ENCODE measurements around the gene CLCNKA.
A peak's percentile ranks its signal among the peaks of the same experiment; 100 is the strongest.

Gene CLCNKA

GRCh38 chr1:16082283-16083038 lies 60.6 kb downstream of the CLCNKA start:
- DNase-seq: peak; percentile 58

- DNase-seq: no peak
These were observed 61.6 kb downstream of the CLCNKA start for GRCh38 chr1:16083486-16083885.

All from fibroblast of skin of right quadriceps (primary cell).